AG04449 (cell line): Measurements from ENCODE around the gene ACTL6A.

ENCODE experiments used
- CTCF ChIA-PET: fragments of 350-600 bp; formaldehyde crosslinking; extraction: SDS; loops from one replicate; lab custom pipeline; 2021; ENCODE audit warnings: antibody characterized with exemption; lab: Yijun Ruan, JAX
- POLR2A ChIA-PET: fragments of 400-600, 350-600 bp; formaldehyde crosslinking; extraction: SDS; loops from one replicate; lab custom pipeline; 2020; ENCODE audit warnings: antibody characterized with exemption, inconsistent platforms; lab: Yijun Ruan, JAX
- DNase-seq: peaks from one replicate; pipeline ENCODE4 v3.0.0-alpha.2; 2010; ENCODE audit warnings: low read depth, low spot score
- H3K4me3 ChIP-seq: 2 replicates; pipeline ENCODE4 v1.5.1; 2011; ENCODE audit warnings: low read depth, mild to moderate bottlenecking, control low read depth, low read length
- TF ChIP-seq, protein P1 (sequence below): IDR thresholded peaks from one replicate; pipeline ENCODE4 v1.5.1; 2011; ENCODE audit warnings: mild to moderate bottlenecking, moderate library complexity, low read length, control low read depth, inconsistent platforms; ENCODE audit not compliant: insufficient read depth; ENCODE audit errors: missing control alignments

The ACTL6A gene

DNA sequence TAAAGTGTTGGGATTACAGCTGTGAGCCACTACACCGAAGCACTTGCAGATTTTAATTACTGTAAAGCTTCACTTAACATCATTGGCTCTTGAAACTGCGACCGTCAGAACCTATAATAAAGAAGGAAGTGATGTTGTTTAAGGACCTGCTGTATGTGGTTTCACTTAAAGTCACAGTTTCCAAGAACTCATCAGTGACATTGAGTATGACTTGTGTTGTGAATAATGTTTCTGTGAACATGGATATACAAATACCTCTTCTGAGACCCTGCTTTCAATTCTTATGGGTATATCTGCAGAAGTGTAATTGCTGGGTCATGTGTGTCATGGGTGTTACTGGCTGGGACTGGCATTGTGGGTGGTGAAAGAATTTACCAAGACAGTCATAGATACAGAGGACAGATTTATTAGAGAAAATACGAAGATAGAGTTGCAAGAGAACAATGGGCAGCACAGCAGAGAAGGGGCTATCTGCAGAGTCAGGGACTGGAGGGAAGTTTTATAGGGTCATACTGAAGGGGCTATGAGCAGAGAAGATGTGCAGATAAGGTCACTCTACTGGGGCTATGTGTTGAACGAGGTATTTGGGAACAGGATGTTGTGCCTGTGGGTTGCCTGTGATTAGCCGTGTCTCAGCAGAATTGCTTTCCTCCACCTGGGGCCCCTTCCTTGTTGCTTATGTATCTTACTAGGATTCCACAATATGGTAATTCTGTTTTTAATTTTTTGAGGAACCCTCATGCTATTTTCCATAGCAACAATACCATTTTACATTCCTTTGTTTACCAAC lies 46.4 kb downstream of the ACTL6A start:
- no peak for DNase-seq
- CTCF ChIA-PET, result no interaction called here
- POLR2A ChIA-PET, result no interaction called here
- TF ChIP-seq, protein P1, sequence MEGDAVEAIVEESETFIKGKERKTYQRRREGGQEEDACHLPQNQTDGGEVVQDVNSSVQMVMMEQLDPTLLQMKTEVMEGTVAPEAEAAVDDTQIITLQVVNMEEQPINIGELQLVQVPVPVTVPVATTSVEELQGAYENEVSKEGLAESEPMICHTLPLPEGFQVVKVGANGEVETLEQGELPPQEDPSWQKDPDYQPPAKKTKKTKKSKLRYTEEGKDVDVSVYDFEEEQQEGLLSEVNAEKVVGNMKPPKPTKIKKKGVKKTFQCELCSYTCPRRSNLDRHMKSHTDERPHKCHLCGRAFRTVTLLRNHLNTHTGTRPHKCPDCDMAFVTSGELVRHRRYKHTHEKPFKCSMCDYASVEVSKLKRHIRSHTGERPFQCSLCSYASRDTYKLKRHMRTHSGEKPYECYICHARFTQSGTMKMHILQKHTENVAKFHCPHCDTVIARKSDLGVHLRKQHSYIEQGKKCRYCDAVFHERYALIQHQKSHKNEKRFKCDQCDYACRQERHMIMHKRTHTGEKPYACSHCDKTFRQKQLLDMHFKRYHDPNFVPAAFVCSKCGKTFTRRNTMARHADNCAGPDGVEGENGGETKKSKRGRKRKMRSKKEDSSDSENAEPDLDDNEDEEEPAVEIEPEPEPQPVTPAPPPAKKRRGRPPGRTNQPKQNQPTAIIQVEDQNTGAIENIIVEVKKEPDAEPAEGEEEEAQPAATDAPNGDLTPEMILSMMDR, result no peak
- H3K4me3 ChIP-seq, result no peak overlapping the region

DNA sequence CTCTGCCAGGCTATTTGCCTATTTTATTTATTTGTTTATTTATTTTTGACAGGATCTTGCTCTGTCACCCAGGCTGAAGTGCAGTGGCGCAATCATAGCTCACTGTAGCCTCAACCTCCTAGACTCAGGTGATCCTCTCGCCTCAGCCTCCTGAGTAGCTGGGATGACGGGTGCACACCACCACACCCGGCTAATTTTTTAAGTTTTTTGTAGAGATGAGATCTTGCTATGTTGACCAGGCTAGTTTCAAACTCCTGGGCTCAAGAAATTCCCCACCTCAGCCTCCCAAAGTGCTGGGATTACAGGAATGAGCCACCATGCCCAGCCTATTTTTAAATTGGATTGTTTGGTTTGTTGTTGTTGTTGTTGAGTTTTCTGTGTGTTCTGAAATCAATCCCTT lies 47.3 kb downstream of the ACTL6A start:
- no peak for DNase-seq
- ChIA-PET POLR2A (no interaction called here), CTCF (no interaction called here)
- TF ChIP-seq, protein P1, result no peak
- H3K4me3 ChIP-seq, result no peak overlapping the region

DNA sequence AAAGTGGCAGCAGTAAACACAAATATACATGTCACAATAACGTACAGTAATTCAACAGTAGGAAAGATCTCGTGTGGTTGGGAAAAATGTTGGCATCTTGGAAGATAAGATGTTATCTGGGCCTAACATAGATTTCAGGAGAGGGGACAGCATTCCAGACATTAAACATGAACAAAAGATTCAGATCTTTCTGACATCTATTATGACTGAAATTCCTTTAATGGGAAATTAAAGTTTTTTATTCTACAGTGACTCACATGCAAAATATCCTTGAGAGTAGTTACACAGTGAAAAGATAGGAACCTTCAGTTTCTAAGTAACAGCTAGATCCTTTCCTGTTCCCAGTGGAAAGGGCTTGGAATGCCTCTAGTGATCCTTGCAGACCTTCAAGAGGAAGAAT lies 51.1 kb downstream of the ACTL6A start:
- ChIA-PET POLR2A (no interaction called here), CTCF (interaction anchor here (0.6 to 1.0 kb wide), 2 partner anchors 36 to 196 kb away, joined by 3 to 4 read pairs; no protein-coding TSS in a partner anchor)
- TF ChIP-seq, protein P1, result no peak
- no peak for DNase-seq
- H3K4me3 ChIP-seq, result no peak overlapping the region

DNA sequence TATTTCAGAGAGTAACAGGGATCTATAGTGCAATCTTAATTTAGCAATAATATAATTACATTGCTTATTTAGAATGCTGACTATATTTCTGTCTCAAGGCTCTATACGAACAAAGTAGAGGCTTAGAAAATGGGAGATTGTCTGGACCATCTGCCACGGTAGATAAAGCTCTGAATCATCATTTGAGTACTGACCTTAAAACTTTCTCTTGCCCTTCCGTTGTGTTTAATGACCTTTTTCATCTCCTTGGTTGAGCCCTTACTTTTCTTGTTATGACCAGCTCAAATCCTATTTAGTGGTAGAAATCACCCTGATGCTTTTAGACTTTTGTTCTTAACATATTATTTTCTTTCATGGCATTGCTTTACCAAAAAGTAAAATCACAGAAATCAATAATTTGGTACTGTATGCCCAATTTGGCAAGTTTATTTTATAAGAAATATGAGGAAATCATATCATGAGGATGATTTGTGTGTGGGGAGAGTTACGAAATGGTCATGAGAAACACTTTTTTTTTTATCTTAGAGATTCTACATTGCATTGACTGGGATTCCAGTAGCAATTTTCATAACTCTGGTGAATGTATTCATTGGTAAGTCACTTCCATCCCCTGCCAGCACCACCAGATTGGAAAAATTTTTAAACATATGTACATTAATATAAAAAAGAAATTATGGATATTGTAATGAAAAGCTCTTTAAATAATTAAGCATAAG lies 52.9 kb downstream of the ACTL6A start:
- no peak overlapping the region for H3K4me3 ChIP-seq
- ChIA-PET POLR2A (no interaction called here), CTCF (interaction anchor here (0.7 to 1.3 kb wide), 6 partner anchors 8 to 789 kb away, joined by 3 to 4 read pairs (median 3); no protein-coding TSS in a partner anchor)
- TF ChIP-seq, protein P1, result no peak
- DNase-seq, result no peak

DNA sequence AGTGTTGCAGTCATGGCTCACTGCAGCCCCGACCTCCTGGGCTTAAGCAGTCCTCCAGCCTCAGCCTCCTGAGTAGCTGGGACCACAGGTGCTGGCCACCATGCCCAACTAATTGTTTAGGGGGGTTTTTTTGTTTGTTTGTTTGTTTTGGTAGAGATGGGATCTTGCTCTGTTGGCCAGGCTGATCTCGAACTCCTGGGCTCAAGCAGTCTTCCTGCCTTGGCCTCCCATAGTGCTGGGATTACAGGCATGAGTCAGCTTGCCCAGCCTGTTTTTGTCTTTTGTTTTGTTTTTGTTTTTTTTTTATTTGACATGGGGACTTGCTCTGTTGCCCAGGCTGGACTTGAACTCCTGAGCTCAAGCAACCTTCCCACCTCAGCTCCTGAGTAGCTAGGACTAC lies 59.3 kb downstream of the ACTL6A start:
- no peak overlapping the region for H3K4me3 ChIP-seq
- TF ChIP-seq, protein P1, result no peak
- ChIA-PET CTCF (interaction anchor here (1.9 kb wide), 1 partner anchor 28 kb away, joined by 5 read pairs; no protein-coding TSS in a partner anchor), POLR2A (no interaction called here)
- DNase-seq, result no peak

DNA sequence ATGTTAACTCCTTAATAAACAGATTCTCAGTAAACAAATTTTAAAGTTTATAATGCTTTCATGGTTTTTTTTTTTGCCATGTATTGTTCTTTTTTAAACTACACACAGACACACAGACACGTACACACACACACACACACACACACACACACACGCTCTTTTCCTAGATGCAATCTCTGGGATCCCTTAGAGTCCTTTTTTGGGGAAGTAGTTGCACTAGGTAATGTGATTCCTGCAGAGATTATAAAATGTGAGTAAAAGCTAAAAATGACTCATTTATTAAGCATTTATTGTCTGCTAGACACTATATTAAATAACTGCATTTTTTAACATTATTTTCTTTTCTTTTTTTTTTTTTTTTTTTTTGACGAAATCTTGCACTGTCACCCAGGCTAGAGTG lies 61.7 kb downstream of the ACTL6A start:
- ChIA-PET CTCF (interaction anchor here (0.8 kb wide), 1 partner anchor 353 kb away, joined by 3 read pairs; no protein-coding TSS in a partner anchor), POLR2A (no interaction called here)
- H3K4me3 ChIP-seq, result no peak overlapping the region
- TF ChIP-seq, protein P1, result no peak
- DNase-seq, result no peak
